KBM-7 (cell line): ENCODE data around the gene MRPL24.
A peak's percentile ranks its signal among the peaks of the same experiment; 100 is the strongest.

Source experiments
- DNase-seq: peaks from one replicate; pipeline ENCODE4 v3.0.0-alpha.2; 2015
- in situ Hi-C: fragments of 300-500 bp; cut with MboI; formaldehyde crosslinking; loops from 2 replicates; pipeline ENCODE4 v1.14.3; 2020; ENCODE audit warnings: low sequenced_read_pairs, low pct_unique_long_range_greater_than_20kb, mixed read lengths

MRPL24 gene

GRCh38 chr1:156746406-156746727 is 5.5 kb upstream of the MRPL24 start:
- in situ Hi-C loops = no loop called here
- DNase-seq = no peak

- no peak for DNase-seq
- in situ Hi-C loops = no loop called here
Measured at GRCh38 chr1:156745881-156746280, 5.0 kb upstream of the MRPL24 start.

- no peak for DNase-seq
- in situ Hi-C loops = no loop called here
Measured at GRCh38 chr1:156744786-156745419, 4.0 kb upstream of the MRPL24 start.

- in situ Hi-C loops = no loop called here
- no peak for DNase-seq
Measured at GRCh38 chr1:156744344-156744743, 3.5 kb upstream of the MRPL24 start.

GRCh38 chr1:156743367-156744302 is 2.7 kb upstream of the MRPL24 start:
- in situ Hi-C loops = no loop called here
- no peak for DNase-seq

GRCh38 chr1:156742801-156743200 is 1.9 kb upstream of the MRPL24 start:
- in situ Hi-C loops = no loop called here

GRCh38 chr1:156742017-156742416 is 1.1 kb upstream of the MRPL24 start:
- in situ Hi-C loops = no loop called here

More at GRCh38 chr1:156742801-156743200, 1.9 kb upstream of the MRPL24 start:
- no peak for DNase-seq

GRCh38 chr1:156741481-156741983 is 644 bp upstream of the MRPL24 start:
- no peak for DNase-seq
- in situ Hi-C loops = no loop called here

More at GRCh38 chr1:156742017-156742416, 1.1 kb upstream of the MRPL24 start:
- DNase-seq = no peak

- in situ Hi-C loops = no loop called here
- no peak for DNase-seq
Measured at GRCh38 chr1:156740237-156740740, 599 bp downstream of the MRPL24 start.

GRCh38 chr1:156738916-156739315 is 2.0 kb downstream of the MRPL24 start:
- in situ Hi-C loops = no loop called here

GRCh38 chr1:156738407-156738806 is 2.5 kb downstream of the MRPL24 start:
- no peak for DNase-seq
- in situ Hi-C loops = no loop called here

More at GRCh38 chr1:156738916-156739315, 2.0 kb downstream of the MRPL24 start:
- no peak for DNase-seq

GRCh38 chr1:156733989-156734584 is 6.8 kb downstream of the MRPL24 start:
- no peak for DNase-seq
- in situ Hi-C loops = no loop called here

GRCh38 chr1:156728599-156729462 is 12.1 kb downstream of the MRPL24 start, which contains the start of gene ISG20L2:
Gene ISG20L2, minus strand, starts transcription at chr1:156728766. Its CDS starts 1,114 bp downstream, at chr1:156727652.
- in situ Hi-C loops = no loop called here
- DNase-seq = peak; percentile 97

- in situ Hi-C loops = no loop called here
- peak; percentile 77 for DNase-seq
Measured at GRCh38 chr1:156727926-156728598, 12.8 kb downstream of the MRPL24 start, which contains the start of gene METTL25B. Gene METTL25B, plus strand, starts transcription at chr1:156728469. Its CDS starts 636 bp downstream, at chr1:156729105.

GRCh38 chr1:156727492-156727891 is 13.4 kb downstream of the MRPL24 start:
- no peak for DNase-seq
- in situ Hi-C loops = no loop called here

GRCh38 chr1:156726549-156727226 is 14.2 kb downstream of the MRPL24 start:
- peak; percentile 84 for DNase-seq
- in situ Hi-C loops = no loop called here

GRCh38 chr1:156725683-156726280 is 15.1 kb downstream of the MRPL24 start:
- in situ Hi-C loops = no loop called here

More at GRCh38 chr1:156725683-156726280, 15.1 kb downstream of the MRPL24 start:
- DNase-seq = peak; percentile 97
